Smooth muscle cell (in vitro differentiated cells): ENCODE results near the gene ARHGAP42. TPM values are rescaled to one million over a fixed set of nuclear protein-coding genes. Genes with fewer than 3 reads are reported as not detected.

Experiments
- DNase-seq: peaks from one replicate; lab custom pipeline; 2025; ENCODE audit not compliant: unreplicated experiment; lab: John Stamatoyannopoulos, UW
- H2AFZ ChIP-seq: fragments of 200-600 bp; sonication (generic); 2 replicates; pipeline ENCODE4 v1.6.0; 2016; ENCODE audit warnings: antibody characterized with exemption, low read depth, mild to moderate bottlenecking
- H3F3A ChIP-seq: fragments of 200-600 bp; sonication (generic); 2 replicates; pipeline ENCODE4 v1.6.0; 2017; ENCODE audit warnings: antibody characterized with exemption, low read depth
- H3K27ac ChIP-seq: fragments of 200-600 bp; sonication (generic); 2 replicates; pipeline ENCODE4 v1.5.1; 2016; ENCODE audit warnings: low read depth, mild to moderate bottlenecking
- H3K27me3 ChIP-seq: fragments of 200-600 bp; sonication (generic); 2 replicates; pipeline ENCODE4 v1.6.1; 2016; ENCODE audit warnings: low read depth, mild to moderate bottlenecking
- H3K36me3 ChIP-seq: fragments of 200-600 bp; sonication (generic); 2 replicates; pipeline ENCODE4 v1.5.1; 2016; ENCODE audit warnings: low read depth
- H3K4me1 ChIP-seq: fragments of 200-600 bp; sonication (generic); 2 replicates; pipeline ENCODE4 v1.5.1; 2016; ENCODE audit warnings: low read depth
- H3K4me2 ChIP-seq: fragments of 200-600 bp; sonication (generic); 2 replicates; pipeline ENCODE4 v1.6.0; 2016; ENCODE audit warnings: mild to moderate bottlenecking
- H3K4me3 ChIP-seq: fragments of 200-600 bp; sonication (generic); 2 replicates; pipeline ENCODE4 v1.5.1; 2016; ENCODE audit warnings: mild to moderate bottlenecking
- H3K79me2 ChIP-seq: fragments of 200-600 bp; sonication (generic); 2 replicates; pipeline ENCODE4 v1.6.0; 2016; ENCODE audit warnings: low read depth, mild to moderate bottlenecking
- H3K9ac ChIP-seq: fragments of 200-600 bp; sonication (generic); 2 replicates; pipeline ENCODE4 v1.6.0; 2016; ENCODE audit warnings: low read depth
- H3K9me3 ChIP-seq: fragments of 200-600 bp; sonication (generic); replicated peaks from 2 replicates; pipeline ENCODE4 v1.5.1; 2016; ENCODE audit warnings: low read depth
- H4K20me1 ChIP-seq: fragments of 200-600 bp; sonication (generic); 2 replicates; pipeline ENCODE4 v1.6.0; 2016; ENCODE audit warnings: low read depth
- CTCF ChIP-seq: fragments of 200-600 bp; sonication (generic); IDR thresholded peaks from 2 replicates; pipeline ENCODE4 v1.5.1; 2017; ENCODE audit warnings: borderline replicate concordance, mild to moderate bottlenecking, antibody characterized with exemption; ENCODE audit not compliant: insufficient read depth, poor library complexity, severe bottlenecking
- WGBS: methylation state at CpG from one replicate; pipeline ENCODE4 v1.1.7; 2016; ENCODE audit warnings: low lambda C conversion rate; 5-methylcytosine and 5-hydroxymethylcytosine counted together
- polyA plus RNA-seq: library from polyadenylated mRNA; unstranded; fragments of >200 nt; fragmentation: Nextera tagmentation; extraction: Ambion mirVana; gene quantifications from 2 replicates; pipeline ENCODE4 v1.2.1, GENCODE V29; 2016
- total RNA-seq: library from RNA; depleted of rRNA; stranded (reverse); fragments of >200 nt; gene quantifications from 2 replicates; pipeline ENCODE4 v1.2.3, GENCODE V29; 2014

Gene ARHGAP42
- total and polyA plus RNA-seq, 2 experiments from 2014 or later = 12.2 to 53.4 TPM

DNA sequence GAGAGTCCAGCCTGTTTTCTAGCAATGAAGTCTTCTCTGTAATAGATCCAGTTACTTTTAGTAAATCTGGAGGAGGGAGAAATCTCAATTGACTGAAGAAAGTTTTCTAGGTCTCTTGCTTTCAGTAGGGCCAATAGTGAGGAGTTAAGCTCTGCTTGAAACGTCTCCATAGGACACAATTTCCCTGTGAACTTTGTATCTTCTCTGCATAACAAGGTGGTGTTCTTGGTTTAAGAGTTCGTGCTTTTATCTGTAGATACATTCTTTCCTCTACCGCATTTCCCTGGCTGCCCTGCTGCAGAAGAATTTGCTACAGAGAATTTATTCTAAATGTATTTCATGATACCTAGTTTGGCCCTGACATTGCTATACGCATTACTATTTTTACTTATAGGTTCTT lies 183.1 kb downstream of the ARHGAP42 start:
- H3K27ac ChIP-seq = no peak overlapping the region
- no peak for TF ChIP-seq CTCF
- no peaks in the 10 kb centered on the region for H3K36me3 ChIP-seq
- no peaks in the 10 kb centered on the region for H3K27me3 ChIP-seq
- H3F3A ChIP-seq = no peaks in the 10 kb centered on the region
- no peaks in the 10 kb centered on the region for H3K9me3 ChIP-seq
- 61% methylated on average over 4 of the region's 4 CpGs for WGBS
- no peaks in the 10 kb centered on the region for H4K20me1 ChIP-seq
- DNase-seq = no peak
- H3K79me2 ChIP-seq = peaks cover 8% of the 10 kb centered on the region
- no peak overlapping the region for H2AFZ ChIP-seq
- no peak overlapping the region for H3K9ac ChIP-seq
- no peak overlapping the region for H3K4me2 ChIP-seq
- H3K4me1 ChIP-seq = peaks cover 4% of the 10 kb centered on the region
- no peak overlapping the region for H3K4me3 ChIP-seq

DNA sequence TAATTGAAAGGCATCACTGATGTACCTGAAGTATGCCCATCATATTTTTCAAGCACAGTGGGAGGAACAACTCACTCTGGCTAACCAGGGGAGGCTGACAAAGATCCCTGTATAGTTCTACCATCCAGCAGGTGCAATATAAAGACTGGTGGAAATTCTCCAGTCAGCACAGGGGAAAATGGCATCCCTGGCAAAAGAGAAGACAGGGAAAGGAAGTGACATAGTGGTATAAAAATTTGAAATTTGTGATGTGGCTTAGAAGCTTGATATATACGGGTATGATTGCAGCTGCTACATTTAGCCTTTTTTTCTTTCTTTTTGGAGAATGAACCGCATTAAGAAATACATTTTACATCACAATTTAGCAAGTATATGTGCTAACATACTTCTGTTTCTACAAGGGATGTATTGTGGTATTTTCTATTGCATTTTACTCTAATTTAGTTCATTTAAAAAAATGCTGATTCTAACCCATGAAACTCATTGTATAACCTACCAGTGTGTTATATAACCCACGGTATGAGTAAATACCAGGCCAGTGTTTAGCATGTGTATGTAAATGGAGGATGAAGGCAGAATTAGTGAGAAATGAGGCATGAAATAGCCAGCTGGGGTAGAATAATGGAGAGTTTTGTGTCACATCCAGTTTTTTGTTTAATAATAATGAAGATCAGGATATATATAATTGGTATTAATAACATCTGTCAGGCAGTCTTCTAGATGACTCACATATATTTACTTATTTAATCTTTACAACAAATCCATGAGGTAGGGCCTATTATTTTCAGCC lies 186.1 kb downstream of the ARHGAP42 start:
- TF ChIP-seq CTCF = no peak
- Histone ChIP-seq H3K79me2 (peaks cover 5% of the 10 kb centered on the region), H3K36me3 (no peaks in the 10 kb centered on the region), H3K27ac (peak overlapping the region; percentile 2), H3F3A (peaks cover 3% of the 10 kb centered on the region), H3K27me3 (no peaks in the 10 kb centered on the region), H3K9me3 (no peaks in the 10 kb centered on the region), H3K9ac (no peak overlapping the region), H3K4me2 (no peak overlapping the region), H3K4me1 (peaks cover 21% of the 10 kb centered on the region), H4K20me1 (no peaks in the 10 kb centered on the region), H2AFZ (no peak overlapping the region), H3K4me3 (no peak overlapping the region)
- DNase-seq = no peak
- 90% methylated on average over 3 of the region's 3 CpGs for WGBS

DNA sequence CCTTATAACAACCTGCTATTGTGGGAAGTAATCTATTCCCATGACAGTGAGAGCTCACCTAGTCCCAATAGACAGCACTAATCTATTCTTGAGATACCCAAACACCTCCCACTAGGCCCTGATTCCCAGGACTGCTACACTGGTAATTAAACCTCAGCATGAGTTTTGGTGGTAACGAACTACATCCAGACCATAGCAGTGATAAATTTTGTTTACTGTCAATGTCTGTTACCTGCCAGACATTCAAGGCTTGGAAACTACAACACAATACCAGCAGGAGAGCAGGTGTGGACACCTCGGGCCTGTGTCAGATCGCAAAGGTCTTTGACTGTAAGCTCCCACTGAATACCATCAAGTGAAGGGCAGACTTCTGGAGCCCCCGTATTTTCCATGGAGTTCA lies 187.1 kb downstream of the ARHGAP42 start:
- no peak for DNase-seq
- Histone ChIP-seq H3K4me1 (peaks cover 21% of the 10 kb centered on the region), H3F3A (peaks cover 9% of the 10 kb centered on the region), H3K9ac (no peak overlapping the region), H2AFZ (no peak overlapping the region), H4K20me1 (no peaks in the 10 kb centered on the region), H3K36me3 (no peaks in the 10 kb centered on the region), H3K9me3 (no peaks in the 10 kb centered on the region), H3K27me3 (no peaks in the 10 kb centered on the region), H3K27ac (peak overlapping the region; percentile 56), H3K79me2 (peaks cover 9% of the 10 kb centered on the region), H3K4me2 (no peak overlapping the region), H3K4me3 (no peak overlapping the region)
- WGBS = 85% methylated on average over 4 of the region's 4 CpGs
- TF ChIP-seq CTCF = no peak

DNA sequence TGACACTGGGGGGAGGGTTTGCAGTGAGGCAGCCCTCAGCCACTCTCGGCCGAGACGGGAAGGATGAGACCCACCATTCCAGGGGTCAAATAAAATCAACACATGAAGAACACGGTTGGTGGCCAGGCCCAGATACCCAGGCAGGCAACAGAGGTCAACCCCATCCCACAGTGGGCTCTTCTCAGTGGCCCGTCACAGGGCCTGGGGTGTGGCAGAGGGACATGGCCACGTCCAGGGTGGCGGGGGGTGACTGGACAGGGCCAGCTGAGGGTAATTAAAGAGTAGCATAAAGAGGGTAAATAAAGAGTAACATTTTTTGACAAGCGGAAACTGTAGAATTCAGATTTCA lies 188.4 kb downstream of the ARHGAP42 start:
- Histone ChIP-seq H3K4me1 (peaks cover 21% of the 10 kb centered on the region), H3K27me3 (no peaks in the 10 kb centered on the region), H3K4me2 (no peak overlapping the region), H3K9me3 (no peaks in the 10 kb centered on the region), H4K20me1 (no peaks in the 10 kb centered on the region), H3K9ac (no peak overlapping the region), H3K27ac (peak overlapping the region; percentile 94), H3K36me3 (no peaks in the 10 kb centered on the region), H2AFZ (no peak overlapping the region), H3K79me2 (peaks cover 20% of the 10 kb centered on the region), H3K4me3 (no peak overlapping the region), H3F3A (peaks cover 9% of the 10 kb centered on the region)
- WGBS = 97% methylated on average over 8 of the region's 8 CpGs
- no peak for TF ChIP-seq CTCF
- no peak for DNase-seq
